Progenitor cell of endocrine pancreas (in vitro differentiated cells): ENCODE data around the gene LPCAT1. TPM values are rescaled to one million over a fixed set of nuclear protein-coding genes. Genes with fewer than 3 reads are reported as not detected.

Experiments
- DNase-seq: peaks from one replicate; pipeline ENCODE4 v3.0.0; 2021; ENCODE audit warnings: low spot score; ENCODE audit not compliant: unreplicated experiment
- H3K27ac Mint-ChIP-seq: 2 replicates; pipeline ENCODE4 v1.8.0; 2021; ENCODE audit warnings: mild to moderate bottlenecking, moderate library complexity, mixed read lengths
- H3K27me3 Mint-ChIP-seq: 2 replicates; pipeline ENCODE4 v1.8.0; 2021; ENCODE audit warnings: mixed read lengths
- H3K36me3 Mint-ChIP-seq: 2 replicates; pipeline ENCODE4 v1.8.0; 2022; ENCODE audit warnings: mixed read lengths; ENCODE audit not compliant: insufficient read depth
- H3K4me1 Mint-ChIP-seq: 2 replicates; pipeline ENCODE4 v1.8.0; 2021; ENCODE audit warnings: low read depth, mixed read lengths
- H3K4me3 Mint-ChIP-seq: 2 replicates; pipeline ENCODE4 v1.8.0; 2021; ENCODE audit warnings: low read depth, mild to moderate bottlenecking, moderate library complexity, mixed read lengths
- H3K9me3 Mint-ChIP-seq: 2 replicates; pipeline ENCODE4 v1.8.0; 2021; ENCODE audit warnings: low read depth, mixed read lengths
- CTCF ChIP-seq: fragments of 200-600 bp; sonication (generic); IDR thresholded peaks from one replicate; pipeline ENCODE4 v1.5.0; 2021; ENCODE audit warnings: antibody characterized with exemption, mild to moderate bottlenecking; ENCODE audit not compliant: unreplicated experiment
- total RNA-seq: library from RNA; stranded (reverse); gene quantifications from 2 replicates; pipeline ENCODE4 v1.2.1, GENCODE V29; 2021

LPCAT1 gene
- total RNA-seq, 1 donor from 2014 or later, result 73.3 TPM

- no peak for DNase-seq
- no peaks in the 10 kb centered on the region for H3K4me1 Mint-ChIP-seq
- no peaks in the 10 kb centered on the region for H3K9me3 Mint-ChIP-seq
- no peak overlapping the region for H3K27ac Mint-ChIP-seq
- H3K4me3 Mint-ChIP-seq, result no peak overlapping the region
- no peak for TF ChIP-seq CTCF
- no peaks in the 10 kb centered on the region for H3K36me3 Mint-ChIP-seq
- H3K27me3 Mint-ChIP-seq, result peaks cover 38% of the 10 kb centered on the region
Observed at GRCh38 chr5:1417586-1418225, 106.1 kb downstream of the LPCAT1 start.

- H3K36me3 Mint-ChIP-seq, result no peaks in the 10 kb centered on the region
- TF ChIP-seq CTCF, result no peak
- H3K4me1 Mint-ChIP-seq, result no peaks in the 10 kb centered on the region
- H3K4me3 Mint-ChIP-seq, result no peak overlapping the region
- no peaks in the 10 kb centered on the region for H3K9me3 Mint-ChIP-seq
- peaks cover 41% of the 10 kb centered on the region for H3K27me3 Mint-ChIP-seq
- DNase-seq, result no peak
- no peak overlapping the region for H3K27ac Mint-ChIP-seq
Observed at GRCh38 chr5:1416856-1417469, 106.8 kb downstream of the LPCAT1 start.

GRCh38 chr5:1415626-1416360, 108.0 kb downstream of the LPCAT1 start:
- H3K9me3 Mint-ChIP-seq, result no peaks in the 10 kb centered on the region

GRCh38 chr5:1415059-1415425, 108.7 kb downstream of the LPCAT1 start:
- no peak overlapping the region for H3K27ac Mint-ChIP-seq
- H3K36me3 Mint-ChIP-seq, result no peaks in the 10 kb centered on the region
- TF ChIP-seq CTCF, result no peak
- H3K9me3 Mint-ChIP-seq, result no peaks in the 10 kb centered on the region
- H3K4me1 Mint-ChIP-seq, result no peaks in the 10 kb centered on the region
- H3K4me3 Mint-ChIP-seq, result no peak overlapping the region
- no peak for DNase-seq
- H3K27me3 Mint-ChIP-seq, result peaks cover 34% of the 10 kb centered on the region

More at GRCh38 chr5:1415626-1416360, 108.0 kb downstream of the LPCAT1 start:
- Mint-ChIP-seq H3K27ac (no peak overlapping the region), H3K4me3 (no peak overlapping the region), H3K4me1 (no peaks in the 10 kb centered on the region), H3K36me3 (no peaks in the 10 kb centered on the region), H3K27me3 (peaks cover 41% of the 10 kb centered on the region)
- TF ChIP-seq CTCF, result no peak
- DNase-seq, result no peak

GRCh38 chr5:1414311-1415058, 109.3 kb downstream of the LPCAT1 start:
- DNase-seq, result no peak

More at GRCh38 chr5:1414311-1415058, 109.3 kb downstream of the LPCAT1 start:
- Mint-ChIP-seq H3K36me3 (no peaks in the 10 kb centered on the region), H3K4me3 (no peak overlapping the region), H3K9me3 (no peaks in the 10 kb centered on the region), H3K27me3 (peaks cover 33% of the 10 kb centered on the region), H3K27ac (no peak overlapping the region), H3K4me1 (no peaks in the 10 kb centered on the region)
- no peak for TF ChIP-seq CTCF
